GM18499 (cell line): ENCODE results near the gene AVPR2.
A peak's percentile ranks its signal among the peaks of the same experiment; 100 is the strongest.

Experiments
- ATAC-seq: cut with Tn5 transposase; IDR thresholded peaks from one replicate; pipeline ENCODE4 v1.9.1; 2021; ENCODE audit warnings: moderate number of reproducible peaks; ENCODE audit not compliant: insufficient read depth, unreplicated experiment

AVPR2 gene

DNA sequence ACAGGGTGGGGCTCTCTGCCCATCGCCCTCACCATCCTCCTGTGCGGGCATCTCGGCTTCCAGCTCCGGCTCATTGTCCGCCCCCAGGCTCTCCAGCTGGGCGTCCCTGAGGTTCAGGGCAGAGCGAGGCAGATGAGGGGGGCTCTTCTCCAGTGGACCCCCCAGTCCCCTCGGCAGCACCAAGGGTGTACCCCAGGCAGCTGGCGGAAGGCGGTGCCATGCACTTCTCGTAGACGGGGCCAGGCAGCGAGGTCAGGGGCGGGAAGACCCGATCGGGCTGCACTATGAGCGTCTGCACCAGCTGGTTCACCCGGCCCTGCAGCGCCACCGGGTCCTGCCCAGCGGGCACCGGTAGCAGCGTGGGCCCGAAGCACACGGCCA is 5.5 kb downstream of the AVPR2 start:
- no peak for ATAC-seq

DNA sequence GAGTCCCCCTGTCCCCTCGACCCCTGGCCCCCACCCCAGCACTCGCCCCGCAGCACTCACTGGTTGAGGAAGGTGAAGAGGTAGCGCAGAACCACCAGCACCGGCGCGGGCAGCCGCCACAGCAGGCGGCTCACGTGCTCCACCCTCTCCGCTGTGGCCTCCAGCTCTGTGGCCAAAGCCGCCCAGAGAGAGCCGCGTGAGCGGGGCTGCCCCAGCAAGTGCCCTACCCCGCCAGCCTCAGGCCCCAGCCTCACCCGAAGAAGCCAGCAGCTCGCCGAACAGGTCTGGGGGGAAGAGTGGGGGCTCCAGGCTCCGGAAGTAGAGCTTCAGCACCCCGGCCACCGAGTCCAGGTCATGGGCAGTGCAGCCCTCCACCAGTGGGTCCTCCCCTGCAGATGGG is 6.0 kb downstream of the AVPR2 start:
- no peak for ATAC-seq

GRCh38 chrX:153911798-153912197 is 7.3 kb downstream of the AVPR2 start:
- no peak for ATAC-seq

- no peak for ATAC-seq
Observed at GRCh38 chrX:153913211-153913610, 8.7 kb downstream of the AVPR2 start.

DNA sequence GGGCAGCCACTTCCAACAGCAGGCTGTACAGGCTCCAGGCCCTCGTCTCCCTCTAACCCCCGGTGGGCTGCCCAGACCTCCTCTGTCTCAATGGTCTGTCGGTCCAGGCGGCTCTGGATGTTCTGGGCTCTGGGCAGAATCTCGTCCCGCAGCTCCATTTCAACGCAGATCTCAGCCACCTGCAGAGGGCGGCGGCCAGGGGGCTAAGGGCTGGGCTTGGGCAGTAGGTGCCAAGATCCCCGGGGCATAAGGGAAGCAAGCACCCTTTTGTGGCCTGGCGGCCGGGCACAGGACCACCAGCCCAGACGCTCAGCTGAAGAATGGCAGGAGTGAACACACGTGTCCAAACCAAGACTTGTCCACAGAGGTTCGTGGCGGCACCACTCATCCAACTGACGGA is 9.2 kb downstream of the AVPR2 start:
- ATAC-seq: no peak

- ATAC-seq: no peak
Observed at GRCh38 chrX:153917869-153918268, 13.4 kb downstream of the AVPR2 start.

DNA sequence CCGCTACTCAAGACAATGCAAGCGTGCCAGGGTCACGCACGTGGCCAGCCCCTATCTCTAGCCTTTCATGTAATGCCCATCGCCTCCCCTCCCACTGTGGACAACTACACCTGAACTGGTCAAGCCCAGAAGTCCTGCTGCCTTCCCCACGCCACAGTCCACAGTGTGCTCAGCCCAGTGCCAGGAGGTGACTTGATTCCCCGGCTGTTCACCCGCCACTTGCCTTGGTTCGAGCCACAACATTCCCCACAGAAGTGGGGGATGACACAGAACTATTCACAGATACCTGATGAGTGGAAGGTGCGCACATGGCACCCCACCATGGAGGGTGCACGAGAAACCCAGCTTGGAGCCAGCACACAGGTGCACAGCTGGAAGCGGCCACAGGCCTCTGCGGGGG is 14.8 kb downstream of the AVPR2 start:
- ATAC-seq: no peak

DNA sequence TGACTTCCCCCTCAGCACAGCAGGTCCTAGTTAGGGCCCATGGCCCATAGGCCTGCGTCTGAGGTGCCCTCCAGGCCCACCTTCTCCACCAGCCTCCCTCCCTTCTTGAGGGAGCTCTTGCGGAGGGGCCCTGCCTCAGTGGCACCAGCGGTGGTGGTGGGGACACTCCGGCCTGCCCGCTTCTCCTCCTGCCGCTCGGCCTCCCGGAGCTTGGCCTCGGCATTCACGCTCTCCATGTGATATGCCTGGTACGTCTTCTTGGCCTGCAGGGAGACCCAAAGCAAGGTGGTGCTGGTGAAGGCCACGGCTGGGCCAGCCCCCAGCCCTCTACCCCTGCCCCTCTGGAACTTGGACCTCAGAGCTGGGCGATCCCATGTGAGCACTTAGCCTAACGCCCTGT is 16.1 kb downstream of the AVPR2 start:
- no peak for ATAC-seq

GRCh38 chrX:153921070-153921469 is 16.6 kb downstream of the AVPR2 start:
- no peak for ATAC-seq

- ATAC-seq: no peak
Observed at GRCh38 chrX:153921511-153922446, 17.3 kb downstream of the AVPR2 start.

DNA sequence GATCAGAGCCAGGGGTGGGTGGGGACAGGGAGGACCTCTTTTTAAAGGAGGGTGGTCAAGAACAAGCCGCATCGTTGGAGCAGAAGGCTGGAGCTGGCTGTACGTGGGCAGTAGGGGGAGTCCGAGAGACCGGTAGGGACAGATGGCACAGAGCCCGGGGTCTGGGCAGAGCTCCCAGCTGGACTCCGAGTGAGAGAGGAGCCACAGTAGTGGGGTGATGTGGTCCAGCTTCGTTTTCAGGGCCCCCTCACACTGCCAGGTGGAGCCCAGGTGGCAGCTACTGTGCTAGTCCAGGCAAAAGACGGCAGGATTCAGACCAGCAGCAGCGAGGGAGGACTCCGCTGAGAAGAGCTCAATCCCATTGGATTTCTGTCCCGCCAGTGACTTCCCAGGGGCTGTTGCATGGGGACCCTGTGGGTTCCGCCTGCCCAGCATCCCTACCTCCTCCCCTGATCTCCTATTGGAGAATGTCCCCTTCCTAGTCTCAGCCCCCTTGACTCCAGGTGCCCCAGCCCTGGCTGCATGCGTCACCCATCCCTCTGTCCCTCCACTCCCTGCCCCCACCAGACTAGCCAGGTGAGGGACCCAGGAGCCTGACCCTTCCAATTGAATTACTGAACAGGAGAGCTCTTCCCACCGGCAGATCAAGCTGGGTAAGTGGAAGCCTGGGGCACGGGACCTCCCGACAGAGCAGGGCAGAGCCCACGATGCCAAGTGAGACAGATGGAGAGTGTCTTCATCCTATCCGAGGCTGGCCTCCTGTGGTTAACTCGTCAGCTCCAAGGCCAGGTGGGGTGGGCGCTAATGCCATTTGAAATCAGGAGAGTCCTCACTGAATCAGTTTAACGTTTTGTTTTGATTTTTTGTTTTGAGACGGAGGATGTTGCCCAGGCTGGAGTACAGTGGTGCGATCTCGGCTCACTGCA is 18.7 kb downstream of the AVPR2 start:
- no peak for ATAC-seq

GRCh38 chrX:153924149-153924861 is 19.8 kb downstream of the AVPR2 start:
- no peak for ATAC-seq

DNA sequence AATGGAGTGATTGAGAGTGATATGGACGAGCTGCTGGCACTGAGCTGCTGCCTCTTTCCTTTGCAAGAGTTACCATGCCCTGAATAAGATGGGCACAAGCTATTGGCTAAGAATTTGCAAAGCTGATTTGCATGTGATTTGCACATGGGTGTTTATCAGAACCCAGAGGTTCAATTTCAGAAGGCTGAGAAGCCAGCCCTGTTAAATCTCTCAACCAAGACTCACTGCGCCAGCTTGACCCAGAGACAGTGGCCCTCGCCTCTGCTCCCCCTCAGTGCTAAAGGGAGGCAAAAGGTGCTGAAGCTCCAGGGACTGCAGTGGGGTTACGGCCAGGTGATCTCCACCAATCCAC is 20.9 kb downstream of the AVPR2 start:
- no peak for ATAC-seq

DNA sequence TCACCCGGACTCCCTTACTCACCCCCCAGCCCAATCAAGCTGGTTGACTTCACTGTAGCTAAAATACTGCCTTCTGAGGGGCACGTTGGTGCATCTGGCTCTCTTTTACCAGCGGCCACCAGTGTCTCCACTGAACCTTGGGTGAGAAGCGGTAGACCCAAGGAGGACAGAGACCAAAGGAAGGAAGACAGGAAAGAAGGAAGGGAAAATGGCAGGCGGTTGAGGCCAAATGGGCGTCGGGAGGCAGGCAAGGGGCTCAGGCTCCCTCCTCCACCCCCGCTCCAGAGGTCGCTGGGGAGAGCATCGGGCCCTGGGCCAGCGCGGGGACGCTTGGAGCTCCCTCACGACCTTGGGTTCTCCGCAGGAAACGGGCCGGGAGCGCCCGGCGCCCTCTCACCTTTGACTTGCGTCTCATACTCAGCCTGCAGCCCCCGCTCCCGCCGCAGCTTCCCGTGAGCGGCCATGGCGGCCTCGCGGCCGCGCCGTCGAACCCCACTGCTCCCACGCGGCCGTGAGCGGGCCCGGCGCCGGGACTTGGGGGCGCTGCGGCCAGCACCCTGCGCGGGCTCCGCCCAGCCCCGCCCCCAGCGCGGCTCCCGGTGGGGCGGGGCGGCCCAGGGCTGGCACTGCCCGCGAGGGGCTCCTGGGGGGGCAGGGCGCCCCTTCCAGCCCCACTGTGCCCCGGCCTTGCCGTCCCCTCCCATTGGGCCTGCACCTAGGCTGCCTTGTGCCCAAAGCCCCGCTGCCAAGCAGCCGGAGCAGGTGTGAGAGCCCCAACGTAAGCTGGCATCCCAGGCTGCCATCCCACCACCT is 21.5 kb downstream of the AVPR2 start, which contains the start of gene ARHGAP4:
TSS of gene ARHGAP4 (minus strand) at position 526 of the 813 bp plus-strand sequence. CDS start at position 464, 62 bp downstream.
- ATAC-seq: no peak

GRCh38 chrX:153926552-153926857 is 22.0 kb downstream of the AVPR2 start:
- ATAC-seq: no peak

DNA sequence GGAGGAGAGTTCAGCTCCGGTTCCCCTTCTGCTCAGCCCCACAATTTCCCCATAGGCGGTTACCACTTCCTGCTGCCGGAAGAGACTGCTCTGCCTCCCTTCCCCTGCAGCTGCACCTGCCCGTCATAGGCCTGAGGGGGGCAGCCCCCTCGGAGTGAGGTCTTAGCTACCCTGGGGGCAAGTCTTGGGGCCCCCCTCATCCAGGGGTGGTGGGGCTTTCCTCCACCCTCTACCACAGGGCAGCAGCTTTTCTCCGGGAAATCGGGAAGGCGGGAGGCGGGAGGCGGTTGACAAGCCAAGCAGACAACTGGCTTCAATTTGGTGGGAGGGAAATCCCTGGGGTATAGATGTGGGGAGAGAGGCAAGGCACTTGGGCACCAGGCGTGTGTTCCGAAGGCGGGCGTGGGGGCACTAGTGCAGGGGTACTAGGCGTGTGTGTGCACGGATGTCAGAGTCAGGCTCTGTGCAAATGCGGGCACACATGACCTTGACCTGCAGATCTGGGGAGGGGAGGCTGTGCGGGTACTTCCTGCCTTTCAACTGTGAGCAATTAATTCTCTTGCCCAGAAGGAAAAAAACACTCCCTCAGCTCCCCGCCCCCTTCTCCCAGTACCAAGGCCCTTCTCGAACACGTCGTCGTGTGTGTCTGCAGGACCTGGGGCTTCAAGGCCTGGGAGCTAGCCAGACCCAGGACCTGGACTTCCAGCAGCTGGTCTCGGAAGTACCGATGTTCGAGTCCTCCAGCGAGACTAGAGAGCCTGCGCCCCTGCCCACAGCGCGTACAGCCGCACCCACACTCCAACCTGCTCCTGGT is 22.6 kb downstream of the AVPR2 start:
- peak; percentile 44 for ATAC-seq

- no peak for ATAC-seq
Observed at GRCh38 chrX:153927672-153927921, 23.1 kb downstream of the AVPR2 start.

DNA sequence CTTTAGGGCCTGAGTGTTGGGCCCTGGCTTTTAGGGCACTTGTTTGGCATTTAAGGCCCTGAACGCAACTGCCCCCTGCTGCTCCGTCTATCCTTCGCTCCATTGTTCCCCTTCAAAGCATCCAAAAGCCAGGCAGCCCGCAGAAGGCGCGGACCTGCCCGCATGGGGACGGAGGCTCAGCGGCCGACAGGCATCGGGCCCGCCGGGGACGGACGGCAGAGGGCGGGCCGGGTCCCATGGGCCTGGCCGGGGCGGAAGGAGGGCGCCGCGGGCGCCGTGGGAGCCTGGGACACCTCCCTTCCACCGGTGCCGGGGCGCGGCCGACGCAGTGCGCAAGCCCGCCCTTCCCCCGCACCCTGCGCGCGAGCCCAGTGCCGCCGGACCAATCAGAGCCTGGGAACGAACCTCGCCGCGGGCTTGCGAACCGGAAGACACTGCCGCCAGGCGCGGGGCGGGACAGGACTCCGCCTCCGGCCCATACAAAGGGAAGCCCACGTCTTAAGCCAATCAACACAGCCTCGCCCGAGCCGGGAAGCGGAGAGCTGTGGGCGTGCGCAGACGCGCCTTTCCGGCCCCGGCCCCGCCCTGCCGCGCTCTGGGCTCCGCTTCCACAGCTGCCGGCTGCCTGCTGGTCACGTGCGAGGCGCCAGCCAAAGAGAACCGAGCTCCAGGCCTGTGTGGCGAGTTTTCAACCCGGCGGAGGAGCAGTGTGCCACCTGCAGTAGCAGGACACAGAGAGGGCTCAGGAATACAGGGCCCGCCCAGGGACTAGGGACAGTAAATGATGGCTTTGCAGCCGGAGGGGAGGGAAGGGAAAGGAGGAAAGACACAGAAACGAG is 23.7 kb downstream of the AVPR2 start:
- ATAC-seq: peak; percentile 42
